Breast epithelium (tissue), 3 donors: ENCODE measurements around the gene SAMD8.

Source experiments
- CTCF ChIP-seq, 3 donors: fragments of 450-650 bp; IDR thresholded peaks; one replicate each; pipeline ENCODE4 v1.5.1; 2016 to 2017; ENCODE audit warnings: antibody characterized with exemption in 3 of 3, mild to moderate bottlenecking in 3 of 3, moderate library complexity in 3 of 3
- POLR2A ChIP-seq: fragments of 450-650 bp; IDR thresholded peaks from one replicate; pipeline ENCODE4 v1.6.1; 2016; ENCODE audit warnings: antibody characterized with exemption, mild to moderate bottlenecking, moderate library complexity

GRCh38 chr10:75180592-75180991, 69.1 kb downstream of the SAMD8 start:
- no peak for TF ChIP-seq CTCF (IDR thresholded peaks at IDR 0.05)
- no peak for TF ChIP-seq POLR2A
